Activated T-helper 1 cell treated with Interleukin-2 at 50 U/mL for 16 hours (primary cell): ENCODE data around the gene SERPINA9.
"Not testable (repeated sequence)": the region's sequence is repeated elsewhere in the genome, so short reads cannot be mapped to it uniquely, and the experiment has no call there.

ENCODE experiments used
- DNase-seq: peaks from one replicate; pipeline ENCODE4 v3.0.0-alpha.2; 2020; ENCODE audit warnings: low read depth

Gene SERPINA9

GRCh38 chr14:94423453-94424056, 52.4 kb downstream of the SERPINA9 start:
- no peak for DNase-seq

- DNase-seq = no peak
Observed at GRCh38 chr14:94421316-94421715, 54.7 kb downstream of the SERPINA9 start.

DNA sequence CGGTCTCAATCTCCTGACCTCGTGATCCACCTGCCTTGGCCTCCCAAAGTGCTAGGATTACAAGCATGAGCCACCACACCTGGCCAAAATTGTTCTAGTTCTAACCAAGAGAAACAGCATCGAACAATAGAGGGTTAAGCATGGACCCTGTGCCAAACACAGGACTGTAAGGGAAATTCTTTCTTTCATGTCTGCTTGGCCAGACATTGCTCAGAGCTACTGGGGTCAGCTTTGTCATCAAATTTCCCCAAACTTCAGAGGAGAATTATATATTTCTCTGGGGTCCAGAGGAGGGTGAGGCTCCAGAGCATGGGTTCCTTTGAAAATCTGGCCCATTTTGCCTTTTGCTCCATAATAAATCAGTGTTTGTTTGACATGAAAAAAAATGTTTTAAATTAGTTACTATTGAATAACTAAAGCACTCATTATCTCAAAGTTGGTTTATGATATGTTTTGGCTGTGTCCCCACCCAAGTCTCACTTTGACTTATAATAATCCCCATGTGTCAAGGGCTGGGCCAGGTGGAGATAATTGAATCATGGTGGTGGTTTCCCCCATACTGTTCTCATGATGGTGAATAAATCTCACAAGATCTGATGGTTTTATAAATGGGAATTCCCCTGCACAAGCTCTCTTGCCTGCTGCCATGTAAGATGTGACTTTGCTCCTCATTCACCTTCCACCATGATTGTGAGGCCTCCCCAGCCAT, 58.3 kb downstream of the SERPINA9 start:
- not testable (repeated sequence) for DNase-seq
